Spleen (tissue), 7 donors: Measurements from ENCODE around the gene FAM169A.

ENCODE experiments used
- CTCF ChIP-seq, 11 experiments: fragments of 200-600 bp in 7 of 11; fragments of 450-650 bp in 4 of 11; sonication (generic) in 4 of 11; IDR thresholded peaks in 8 of 11; conservative IDR thresholded peaks in 3 of 11; 1 replicate in 7 of 11; 2 replicates in 4 of 11; pipeline versions ENCODE4 v1.4.0 to v1.8.0; 2016 to 2021; ENCODE audit warnings: antibody characterized with exemption in 11 of 11, inconsistent platforms in 4 of 11, mild to moderate bottlenecking in 1 of 11
- POLR2A ChIP-seq, 3 donors: fragments of 450-650 bp; IDR thresholded peaks; one replicate each; pipeline ENCODE4 v1.5.1; 2017; ENCODE audit warnings: antibody characterized with exemption in 3 of 3, mild to moderate bottlenecking in 1 of 3
- POLR2AphosphoS5 ChIP-seq, 3 donors: sonication (generic); formaldehyde crosslinking; IDR thresholded peaks; one replicate each; pipeline ENCODE4 v1.5.1; 2017; ENCODE audit warnings: antibody characterized with exemption in 3 of 3
- donor health status: DM: no; HTN: no; CAD: no; lungs with moderate emphysema.
- donor health status: DM: no; HTN: no; CAD: no.
- donor health status: DM: no; HTN: no; CAD: no.

- TF ChIP-seq CTCF (IDR thresholded peaks at IDR 0.05 in 8 of 11, conservative IDR thresholded peaks at IDR 0.05 in 3 of 11): no peak
- no peak for TF ChIP-seq POLR2AphosphoS5 (IDR thresholded peaks at IDR 0.05)
- TF ChIP-seq POLR2A (IDR thresholded peaks at IDR 0.05): no peak
Measured at GRCh38 chr5:74889523-74890105, 23.4 kb upstream of the FAM169A start.
